Liver (tissue), 9 donors: ENCODE data around the gene NXN. TPM values are rescaled to one million over a fixed set of nuclear protein-coding genes. Genes with fewer than 3 reads are reported as not detected.
"Not testable (repeated sequence)": the region's sequence is repeated elsewhere in the genome, so short reads cannot be mapped to it uniquely, and the experiment has no call there.

Source experiments
- DNase-seq: peaks from one replicate; pipeline ENCODE4 v3.0.0-alpha.2; 2017; ENCODE audit warnings: low spot score
- H3K27ac ChIP-seq, 2 donors: one replicate each; pipeline ENCODE4 v1.7.0; 2013; ENCODE audit warnings: inconsistent platforms in 2 of 2, low read length in 2 of 2, control low read depth in 1 of 2, low read depth in 1 of 2, mild to moderate bottlenecking in 1 of 2
- H3K27me3 ChIP-seq, 4 donors: one replicate each; pipeline versions ENCODE4 v1.6.1 to v1.7.0; 2013; ENCODE audit warnings: low read length in 3 of 4, inconsistent platforms in 1 of 4, mild to moderate bottlenecking in 1 of 4, moderate library complexity in 1 of 4; ENCODE audit not compliant: control insufficient read depth in 4 of 4, insufficient read depth in 4 of 4
- H3K36me3 ChIP-seq, 4 donors: one replicate each; pipeline versions ENCODE4 v1.6.1 to v1.7.0; 2013; ENCODE audit warnings: low read length in 3 of 4, mild to moderate bottlenecking in 3 of 4, low read depth in 1 of 4, moderate library complexity in 1 of 4; ENCODE audit not compliant: control insufficient read depth in 4 of 4, insufficient read depth in 3 of 4
- H3K4me1 ChIP-seq, 4 donors: one replicate each; pipeline versions ENCODE4 v1.6.1 to v1.7.0; 2013; ENCODE audit warnings: low read length in 3 of 4, mild to moderate bottlenecking in 3 of 4, moderate library complexity in 1 of 4; ENCODE audit not compliant: control insufficient read depth in 4 of 4, insufficient read depth in 4 of 4
- H3K4me3 ChIP-seq, 3 donors: one replicate each; pipeline versions ENCODE4 v1.6.1 to v1.7.0; 2013; ENCODE audit warnings: low read length in 3 of 3, control low read depth in 1 of 3, low read depth in 1 of 3, mild to moderate bottlenecking in 1 of 3
- H3K9ac ChIP-seq, 2 donors: one replicate each; pipeline ENCODE4 v1.7.0; 2013; ENCODE audit warnings: low read length in 2 of 2, mild to moderate bottlenecking in 2 of 2, moderate library complexity in 2 of 2, control low read depth in 1 of 2, low read depth in 1 of 2
- H3K9me3 ChIP-seq, 4 donors: one replicate each; pipeline versions ENCODE4 v1.6.1 to v1.7.0; 2013; ENCODE audit warnings: low read length in 3 of 4; ENCODE audit not compliant: control insufficient read depth in 4 of 4
- EGR1 ChIP-seq, 2 donors: IDR thresholded peaks; 2 replicates each; pipeline ENCODE4 v1.6.1; 2016 to 2018; ENCODE audit warnings: antibody characterized with exemption in 2 of 2, low read depth in 2 of 2
- FOXA2 ChIP-seq: IDR thresholded peaks from 2 replicates; pipeline ENCODE4 v1.6.1; 2016; ENCODE audit warnings: antibody characterized with exemption
- HNF4A ChIP-seq, 2 donors: conservative IDR thresholded peaks; 2 replicates each; pipeline ENCODE4 v1.6.1; 2016; ENCODE audit warnings: antibody characterized with exemption in 2 of 2, mild to moderate bottlenecking in 2 of 2
- HNF4G ChIP-seq: IDR thresholded peaks from 2 replicates; pipeline ENCODE4 v1.6.1; 2016; ENCODE audit warnings: antibody characterized with exemption
- JUND ChIP-seq, 2 donors: IDR thresholded peaks; 2 replicates each; pipeline ENCODE4 v1.6.1; 2016; ENCODE audit warnings: antibody characterized with exemption in 2 of 2
- NR2F2 ChIP-seq: IDR thresholded peaks from 2 replicates; pipeline ENCODE4 v1.6.1; 2016; ENCODE audit warnings: antibody characterized with exemption
- RAD21 ChIP-seq, 2 donors: IDR thresholded peaks; 2 replicates each; pipeline ENCODE4 v1.6.1; 2016; ENCODE audit warnings: antibody characterized with exemption in 2 of 2, mild to moderate bottlenecking in 2 of 2
- SP1 ChIP-seq: IDR thresholded peaks from 2 replicates; pipeline ENCODE4 v1.6.1; 2018; ENCODE audit warnings: antibody characterized with exemption, mild to moderate bottlenecking
- TAF1 ChIP-seq: conservative IDR thresholded peaks from 2 replicates; pipeline ENCODE4 v1.6.1; 2016; ENCODE audit warnings: antibody characterized with exemption, mild to moderate bottlenecking
- YY1 ChIP-seq: IDR thresholded peaks from 2 replicates; pipeline ENCODE4 v1.6.1; 2016; ENCODE audit warnings: antibody characterized with exemption, mild to moderate bottlenecking
- WGBS: extraction: QIAGEN DNeasy Blood & Tissue Kit; methylation state at CpG from one replicate; pipeline ENCODE4 v1.1.7; 2013; 5-methylcytosine and 5-hydroxymethylcytosine counted together
- polyA plus RNA-seq, 2 donors: library from polyadenylated mRNA; stranded (reverse) in 1 of 2; unstranded in 1 of 2; fragments of 200-250 nt in 1 of 2; fragments of >200 nt in 1 of 2; fragmentation: Nextera tagmentation in 1 of 2; extraction: Ambion mirVana in 1 of 2; gene quantifications; one replicate each; pipeline versions ENCODE4 v1.2.1 to v1.2.3, GENCODE V29; 2013 to 2015
- total RNA-seq, 2 donors: library from RNA; depleted of rRNA; stranded (reverse); fragments of >200 nt; gene quantifications; one replicate each; pipeline ENCODE4 v1.2.3, GENCODE V29; 2014
- TF ChIP-seq, protein P1 (sequence below): IDR thresholded peaks from 2 replicates; pipeline ENCODE4 v1.6.1; 2016; ENCODE audit warnings: antibody characterized with exemption
- TF ChIP-seq, protein P2 (sequence below): fragments of 150-350 bp; IDR thresholded peaks from 2 replicates; pipeline ENCODE4 v1.5.1; 2017; ENCODE audit warnings: improper control_type of control experiment, low read depth, low read length; ENCODE audit not compliant: missing input control
- TF ChIP-seq, protein P3 (sequence below): IDR thresholded peaks from 2 replicates; pipeline ENCODE4 v1.6.1; 2016; ENCODE audit warnings: antibody characterized with exemption, mild to moderate bottlenecking
- TF ChIP-seq, protein P4 (sequence below): IDR thresholded peaks from 2 replicates; pipeline ENCODE4 v1.6.1; 2016; ENCODE audit warnings: antibody characterized with exemption
- TF ChIP-seq, protein P5 (sequence below): IDR thresholded peaks from 2 replicates; pipeline ENCODE4 v1.6.1; 2016; ENCODE audit warnings: antibody characterized with exemption
- donor health status: healthy.
- donor health status: healthy.
- donor health status: healthy.
- donor health status: healthy.
- donor health status: healthy.

Gene NXN
- total and polyA plus RNA-seq, 4 donors, result 2.3 to 4.5 (median 3.3) TPM

DNA sequence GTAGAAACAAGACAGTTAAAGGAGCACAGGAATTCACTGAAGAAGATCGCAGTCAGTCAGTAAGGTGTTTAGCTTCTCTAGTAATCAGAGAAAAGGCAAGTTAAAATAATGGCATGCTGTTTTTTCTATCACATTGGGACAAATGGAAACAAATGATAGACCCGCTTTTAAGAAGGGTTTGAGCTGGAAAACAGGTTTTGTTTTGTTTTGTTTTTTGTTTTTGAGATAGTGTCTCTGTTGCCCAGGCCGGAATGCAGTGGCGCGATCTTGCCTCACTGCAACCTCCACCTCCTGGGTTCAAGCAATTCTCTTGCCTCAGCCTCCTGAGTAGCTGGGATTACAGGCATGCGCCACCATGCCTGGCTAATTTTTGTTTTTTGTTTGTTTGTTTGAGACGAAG is 193.7 kb downstream of the NXN start:
- H3K4me1 ChIP-seq, result peaks cover 9 to 30% (median 22%) of the 10 kb centered on the region in 4 donors
- not testable (repeated sequence) for DNase-seq

DNA sequence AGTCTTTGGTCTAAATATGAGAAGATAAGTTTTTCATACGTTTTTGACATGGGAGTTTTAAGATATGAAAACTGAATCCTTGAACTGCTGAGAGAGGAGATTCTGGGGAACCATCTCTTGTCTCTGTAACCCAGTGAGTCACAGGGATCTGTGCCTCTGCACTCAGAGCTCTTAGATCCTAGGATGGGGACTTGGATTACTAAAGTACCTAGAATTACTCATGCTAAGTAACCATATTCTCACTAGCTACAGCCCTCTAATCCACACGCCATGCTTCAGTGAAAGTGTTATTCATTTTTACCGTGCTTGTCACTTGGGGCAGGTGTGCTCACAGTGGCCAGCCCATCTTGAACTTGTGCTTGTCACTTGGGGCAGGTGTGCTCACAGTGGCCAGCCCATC is 195.4 kb downstream of the NXN start:
- TF ChIP-seq RAD21 (IDR thresholded peaks at IDR 0.05) (no peak), EGR1 (IDR thresholded peaks at IDR 0.05; ENCODE audit: low read depth in 2 of 2) (no peak), FOXA2 (no peak), YY1 (no peak), HNF4G (no peak), JUND (IDR thresholded peaks at IDR 0.05) (no peak), TAF1 (no peak), SP1 (no peak), HNF4A (conservative IDR thresholded peaks at IDR 0.05) (no peak), NR2F2 (no peak)
- TF ChIP-seq, protein P1, sequence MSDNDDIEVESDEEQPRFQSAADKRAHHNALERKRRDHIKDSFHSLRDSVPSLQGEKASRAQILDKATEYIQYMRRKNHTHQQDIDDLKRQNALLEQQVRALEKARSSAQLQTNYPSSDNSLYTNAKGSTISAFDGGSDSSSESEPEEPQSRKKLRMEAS, result no peak
- TF ChIP-seq, protein P2, sequence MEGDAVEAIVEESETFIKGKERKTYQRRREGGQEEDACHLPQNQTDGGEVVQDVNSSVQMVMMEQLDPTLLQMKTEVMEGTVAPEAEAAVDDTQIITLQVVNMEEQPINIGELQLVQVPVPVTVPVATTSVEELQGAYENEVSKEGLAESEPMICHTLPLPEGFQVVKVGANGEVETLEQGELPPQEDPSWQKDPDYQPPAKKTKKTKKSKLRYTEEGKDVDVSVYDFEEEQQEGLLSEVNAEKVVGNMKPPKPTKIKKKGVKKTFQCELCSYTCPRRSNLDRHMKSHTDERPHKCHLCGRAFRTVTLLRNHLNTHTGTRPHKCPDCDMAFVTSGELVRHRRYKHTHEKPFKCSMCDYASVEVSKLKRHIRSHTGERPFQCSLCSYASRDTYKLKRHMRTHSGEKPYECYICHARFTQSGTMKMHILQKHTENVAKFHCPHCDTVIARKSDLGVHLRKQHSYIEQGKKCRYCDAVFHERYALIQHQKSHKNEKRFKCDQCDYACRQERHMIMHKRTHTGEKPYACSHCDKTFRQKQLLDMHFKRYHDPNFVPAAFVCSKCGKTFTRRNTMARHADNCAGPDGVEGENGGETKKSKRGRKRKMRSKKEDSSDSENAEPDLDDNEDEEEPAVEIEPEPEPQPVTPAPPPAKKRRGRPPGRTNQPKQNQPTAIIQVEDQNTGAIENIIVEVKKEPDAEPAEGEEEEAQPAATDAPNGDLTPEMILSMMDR, result no peak
- TF ChIP-seq, protein P3, sequence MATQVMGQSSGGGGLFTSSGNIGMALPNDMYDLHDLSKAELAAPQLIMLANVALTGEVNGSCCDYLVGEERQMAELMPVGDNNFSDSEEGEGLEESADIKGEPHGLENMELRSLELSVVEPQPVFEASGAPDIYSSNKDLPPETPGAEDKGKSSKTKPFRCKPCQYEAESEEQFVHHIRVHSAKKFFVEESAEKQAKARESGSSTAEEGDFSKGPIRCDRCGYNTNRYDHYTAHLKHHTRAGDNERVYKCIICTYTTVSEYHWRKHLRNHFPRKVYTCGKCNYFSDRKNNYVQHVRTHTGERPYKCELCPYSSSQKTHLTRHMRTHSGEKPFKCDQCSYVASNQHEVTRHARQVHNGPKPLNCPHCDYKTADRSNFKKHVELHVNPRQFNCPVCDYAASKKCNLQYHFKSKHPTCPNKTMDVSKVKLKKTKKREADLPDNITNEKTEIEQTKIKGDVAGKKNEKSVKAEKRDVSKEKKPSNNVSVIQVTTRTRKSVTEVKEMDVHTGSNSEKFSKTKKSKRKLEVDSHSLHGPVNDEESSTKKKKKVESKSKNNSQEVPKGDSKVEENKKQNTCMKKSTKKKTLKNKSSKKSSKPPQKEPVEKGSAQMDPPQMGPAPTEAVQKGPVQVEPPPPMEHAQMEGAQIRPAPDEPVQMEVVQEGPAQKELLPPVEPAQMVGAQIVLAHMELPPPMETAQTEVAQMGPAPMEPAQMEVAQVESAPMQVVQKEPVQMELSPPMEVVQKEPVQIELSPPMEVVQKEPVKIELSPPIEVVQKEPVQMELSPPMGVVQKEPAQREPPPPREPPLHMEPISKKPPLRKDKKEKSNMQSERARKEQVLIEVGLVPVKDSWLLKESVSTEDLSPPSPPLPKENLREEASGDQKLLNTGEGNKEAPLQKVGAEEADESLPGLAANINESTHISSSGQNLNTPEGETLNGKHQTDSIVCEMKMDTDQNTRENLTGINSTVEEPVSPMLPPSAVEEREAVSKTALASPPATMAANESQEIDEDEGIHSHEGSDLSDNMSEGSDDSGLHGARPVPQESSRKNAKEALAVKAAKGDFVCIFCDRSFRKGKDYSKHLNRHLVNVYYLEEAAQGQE, result no peak
- TF ChIP-seq, protein P4, sequence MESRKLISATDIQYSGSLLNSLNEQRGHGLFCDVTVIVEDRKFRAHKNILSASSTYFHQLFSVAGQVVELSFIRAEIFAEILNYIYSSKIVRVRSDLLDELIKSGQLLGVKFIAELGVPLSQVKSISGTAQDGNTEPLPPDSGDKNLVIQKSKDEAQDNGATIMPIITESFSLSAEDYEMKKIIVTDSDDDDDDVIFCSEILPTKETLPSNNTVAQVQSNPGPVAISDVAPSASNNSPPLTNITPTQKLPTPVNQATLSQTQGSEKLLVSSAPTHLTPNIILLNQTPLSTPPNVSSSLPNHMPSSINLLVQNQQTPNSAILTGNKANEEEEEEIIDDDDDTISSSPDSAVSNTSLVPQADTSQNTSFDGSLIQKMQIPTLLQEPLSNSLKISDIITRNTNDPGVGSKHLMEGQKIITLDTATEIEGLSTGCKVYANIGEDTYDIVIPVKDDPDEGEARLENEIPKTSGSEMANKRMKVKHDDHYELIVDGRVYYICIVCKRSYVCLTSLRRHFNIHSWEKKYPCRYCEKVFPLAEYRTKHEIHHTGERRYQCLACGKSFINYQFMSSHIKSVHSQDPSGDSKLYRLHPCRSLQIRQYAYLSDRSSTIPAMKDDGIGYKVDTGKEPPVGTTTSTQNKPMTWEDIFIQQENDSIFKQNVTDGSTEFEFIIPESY, result no peak
- TF ChIP-seq, protein P5, sequence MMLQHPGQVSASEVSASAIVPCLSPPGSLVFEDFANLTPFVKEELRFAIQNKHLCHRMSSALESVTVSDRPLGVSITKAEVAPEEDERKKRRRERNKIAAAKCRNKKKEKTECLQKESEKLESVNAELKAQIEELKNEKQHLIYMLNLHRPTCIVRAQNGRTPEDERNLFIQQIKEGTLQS, result no peak
- Histone ChIP-seq H3K36me3 (peaks cover under 1 to 16% (median 11%) of the 10 kb centered on the region in 4 donors), H3K27ac (no peak overlapping the region), H3K4me1 (peaks cover 9 to 30% (median 22%) of the 10 kb centered on the region in 4 donors), H3K4me3 (no peak overlapping the region), H3K27me3 (no peaks in the 10 kb centered on the region), H3K9ac (no peak overlapping the region), H3K9me3 (no peaks in the 10 kb centered on the region)
- DNase-seq, result no peak
- WGBS, result 76% methylated on average over 3 of the region's 3 CpGs

More for the DNA sequence above, 193.7 kb downstream of the NXN start:
- H3K27ac ChIP-seq, H3K4me3 ChIP-seq, H3K9me3 ChIP-seq, H3K9ac ChIP-seq, H3K27me3 ChIP-seq: not testable (repeated sequence)
- H3K36me3 ChIP-seq, result peaks cover 4 to 26% (median 14%) of the 10 kb centered on the region in 4 donors
- WGBS, result 97% methylated on average over 7 of the region's 7 CpGs
